Osteocyte (in vitro differentiated cells): ENCODE results near the gene HEPN1. TPM values are rescaled to one million over a fixed set of nuclear protein-coding genes. Genes with fewer than 3 reads are reported as not detected.
A peak's percentile ranks its signal among the peaks of the same experiment; 100 is the strongest.

Source experiments
- DNase-seq: peaks from one replicate; pipeline ENCODE4 v3.0.0; 2021; ENCODE audit warnings: mixed read lengths; ENCODE audit not compliant: unreplicated experiment; ENCODE audit errors: extremely low spot score
- H3K27ac Mint-ChIP-seq: one replicate; pipeline ENCODE4 v1.8.0; 2021; ENCODE audit warnings: mild to moderate bottlenecking, mixed read lengths; ENCODE audit not compliant: unreplicated experiment
- H3K27me3 Mint-ChIP-seq: one replicate; pipeline ENCODE4 v1.8.0; 2021; ENCODE audit warnings: mixed read lengths; ENCODE audit not compliant: unreplicated experiment
- H3K36me3 Mint-ChIP-seq: one replicate; pipeline ENCODE4 v1.8.0; 2021; ENCODE audit warnings: mixed read lengths; ENCODE audit not compliant: unreplicated experiment
- H3K4me1 Mint-ChIP-seq: one replicate; pipeline ENCODE4 v1.8.0; 2021; ENCODE audit warnings: mixed read lengths; ENCODE audit not compliant: unreplicated experiment
- H3K4me3 Mint-ChIP-seq: one replicate; pipeline ENCODE4 v1.8.0; 2021; ENCODE audit warnings: mild to moderate bottlenecking, moderate library complexity, mixed read lengths; ENCODE audit not compliant: unreplicated experiment
- H3K9me3 Mint-ChIP-seq: one replicate; pipeline ENCODE4 v1.8.0; 2021; ENCODE audit warnings: mixed read lengths; ENCODE audit not compliant: unreplicated experiment
- CTCF ChIP-seq: fragments of 200-600 bp; sonication (generic); IDR thresholded peaks from 2 replicates; pipeline ENCODE4 v1.5.0; 2021; ENCODE audit warnings: antibody characterized with exemption, mild to moderate bottlenecking, moderate library complexity
- total RNA-seq: library from RNA; stranded (reverse); gene quantifications from 2 replicates; pipeline ENCODE4 v1.2.1, GENCODE V29; 2021

Gene HEPN1
- total RNA-seq, 1 donor from 2014 or later, result not detected

GRCh38 chr11:124916370-124916710 is 2.7 kb upstream of the HEPN1 start:
- Mint-ChIP-seq H3K27me3 (no peaks in the 10 kb centered on the region), H3K36me3 (no peaks in the 10 kb centered on the region), H3K27ac (no peak overlapping the region), H3K4me3 (no peak overlapping the region), H3K4me1 (peaks cover 4% of the 10 kb centered on the region), H3K9me3 (peaks cover 16% of the 10 kb centered on the region)
- DNase-seq, result peak; percentile 75
- TF ChIP-seq CTCF, result no peak

GRCh38 chr11:124917115-124917637 is 1.9 kb upstream of the HEPN1 start:
- Mint-ChIP-seq H3K9me3 (peaks cover 11% of the 10 kb centered on the region), H3K27ac (no peak overlapping the region)
- peak; percentile 62 for DNase-seq

GRCh38 chr11:124919898-124920297 is 848 bp downstream of the HEPN1 start:
- no peak for TF ChIP-seq CTCF
- Mint-ChIP-seq H3K4me1 (peaks cover 4% of the 10 kb centered on the region), H3K4me3 (no peak overlapping the region), H3K36me3 (no peaks in the 10 kb centered on the region), H3K27me3 (peaks cover 3% of the 10 kb centered on the region), H3K9me3 (peaks cover 7% of the 10 kb centered on the region), H3K27ac (no peak overlapping the region)
- DNase-seq, result no peak

More at GRCh38 chr11:124917115-124917637, 1.9 kb upstream of the HEPN1 start:
- no peaks in the 10 kb centered on the region for H3K36me3 Mint-ChIP-seq
- no peaks in the 10 kb centered on the region for H3K27me3 Mint-ChIP-seq
- no peak overlapping the region for H3K4me3 Mint-ChIP-seq
- H3K4me1 Mint-ChIP-seq, result peaks cover 4% of the 10 kb centered on the region
- TF ChIP-seq CTCF, result no peak

GRCh38 chr11:124920356-124920755 is 1.3 kb downstream of the HEPN1 start:
- peaks cover 3% of the 10 kb centered on the region for H3K9me3 Mint-ChIP-seq
- H3K4me1 Mint-ChIP-seq, result peaks cover 4% of the 10 kb centered on the region
- no peaks in the 10 kb centered on the region for H3K36me3 Mint-ChIP-seq
- peak overlapping the region; percentile 69 for H3K4me3 Mint-ChIP-seq
- H3K27ac Mint-ChIP-seq, result peak overlapping the region; percentile 13
- peak; percentile 42 for DNase-seq
- H3K27me3 Mint-ChIP-seq, result peaks cover 3% of the 10 kb centered on the region
- TF ChIP-seq CTCF, result no peak

DNA sequence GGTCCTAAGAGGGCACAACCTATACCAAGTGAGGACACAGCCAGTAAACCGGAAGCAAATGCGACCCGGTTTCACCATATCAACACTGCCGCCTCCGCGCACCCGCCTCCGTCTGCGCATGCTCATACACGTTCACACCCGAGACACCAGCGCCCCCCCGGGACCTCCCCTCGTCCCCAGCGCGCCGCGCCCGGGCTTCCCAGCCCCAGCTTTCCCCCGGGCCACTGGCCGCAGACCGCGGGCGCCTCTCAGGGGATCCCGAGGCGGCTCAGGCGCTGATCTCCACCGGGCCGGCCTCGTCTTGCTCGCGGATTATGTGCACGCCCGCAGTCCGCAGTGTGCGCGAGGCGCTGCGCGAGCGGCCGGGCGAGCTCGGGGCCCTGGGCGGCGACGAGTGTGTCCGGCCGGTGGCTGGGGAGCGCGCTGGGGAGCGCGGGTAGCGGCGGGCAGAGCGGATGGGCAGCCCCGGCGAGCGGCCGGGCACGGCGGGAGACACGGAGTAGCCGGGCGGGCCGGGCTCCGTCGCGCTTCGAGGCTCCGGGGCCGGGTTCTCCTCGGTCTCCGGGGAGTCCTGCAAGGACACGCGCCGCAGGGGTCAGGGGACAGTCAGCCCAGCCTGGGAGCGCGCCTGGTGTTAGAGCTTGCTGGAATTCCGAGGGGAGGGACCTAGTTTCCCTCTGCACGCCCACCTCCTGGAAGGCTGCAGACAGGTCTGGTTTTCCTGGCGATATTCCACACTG is 2.0 kb downstream of the HEPN1 start:
- H3K27ac Mint-ChIP-seq, result peak overlapping the region; percentile 13
- peak; percentile 93 for DNase-seq
- H3K27me3 Mint-ChIP-seq, result peaks cover 3% of the 10 kb centered on the region

More for the DNA sequence above, 2.0 kb downstream of the HEPN1 start:
- no peaks in the 10 kb centered on the region for H3K9me3 Mint-ChIP-seq
- no peaks in the 10 kb centered on the region for H3K36me3 Mint-ChIP-seq
- peak overlapping the region; percentile 69 for H3K4me3 Mint-ChIP-seq
- TF ChIP-seq CTCF, result no peak
- H3K4me1 Mint-ChIP-seq, result peaks cover 4% of the 10 kb centered on the region
